ENCODE data around the gene KLK1. TPM values are rescaled to one million over a fixed set of nuclear protein-coding genes. Genes with fewer than 3 reads are reported as not detected.
"Not testable (repeated sequence)": the region's sequence is repeated elsewhere in the genome, so short reads cannot be mapped to it uniquely, and the experiment has no call there.

Gene KLK1
- total RNA-seq, 1 donor from 2014 or later, result 13.0 TPM

DNA sequence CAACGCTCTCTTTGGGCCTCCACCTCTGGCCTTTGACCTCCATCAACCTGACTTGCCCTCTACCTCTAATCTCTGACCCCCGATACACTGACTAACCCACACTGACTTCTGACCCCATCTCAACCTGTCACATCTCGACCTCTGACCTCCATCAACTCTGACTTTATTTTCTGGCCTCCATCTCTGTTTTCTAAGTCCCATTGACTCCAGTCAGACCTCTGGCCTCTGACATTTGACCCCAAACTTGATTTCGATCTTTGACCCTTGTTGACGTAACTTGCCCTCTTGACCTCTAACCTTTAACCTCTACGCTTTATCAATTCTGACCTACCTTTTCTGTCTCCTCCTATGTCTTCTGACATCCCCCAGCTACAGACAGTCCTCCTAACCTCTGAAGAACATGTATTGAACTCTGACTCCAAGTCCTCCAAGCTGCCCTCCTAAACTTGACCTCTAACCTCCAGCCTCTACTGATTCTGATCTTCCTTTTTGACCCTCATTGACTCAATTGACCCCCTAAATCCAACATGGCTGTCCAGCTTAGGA, 32.6 kb downstream of the KLK1 start:
- DNase-seq (no peak), ATAC-seq (ENCODE audit: low read depth) (no peak)
- Mint-ChIP-seq H3K27ac (no peak overlapping the region), H3K36me3 (ENCODE audit: low read depth) (peaks cover 4% of the 10 kb centered on the region), H3K4me1 (peaks cover 9% of the 10 kb centered on the region), H3K27me3 (no peaks in the 10 kb centered on the region), H3K4me3 (no peak overlapping the region), H3K9me3 (no peaks in the 10 kb centered on the region)
- ChIA-PET POLR2A (no interaction called here), CTCF (no interaction called here)
- intact Hi-C loops (cut with micrococcal nuclease), result no loop called here
- TF ChIP-seq, protein P1, sequence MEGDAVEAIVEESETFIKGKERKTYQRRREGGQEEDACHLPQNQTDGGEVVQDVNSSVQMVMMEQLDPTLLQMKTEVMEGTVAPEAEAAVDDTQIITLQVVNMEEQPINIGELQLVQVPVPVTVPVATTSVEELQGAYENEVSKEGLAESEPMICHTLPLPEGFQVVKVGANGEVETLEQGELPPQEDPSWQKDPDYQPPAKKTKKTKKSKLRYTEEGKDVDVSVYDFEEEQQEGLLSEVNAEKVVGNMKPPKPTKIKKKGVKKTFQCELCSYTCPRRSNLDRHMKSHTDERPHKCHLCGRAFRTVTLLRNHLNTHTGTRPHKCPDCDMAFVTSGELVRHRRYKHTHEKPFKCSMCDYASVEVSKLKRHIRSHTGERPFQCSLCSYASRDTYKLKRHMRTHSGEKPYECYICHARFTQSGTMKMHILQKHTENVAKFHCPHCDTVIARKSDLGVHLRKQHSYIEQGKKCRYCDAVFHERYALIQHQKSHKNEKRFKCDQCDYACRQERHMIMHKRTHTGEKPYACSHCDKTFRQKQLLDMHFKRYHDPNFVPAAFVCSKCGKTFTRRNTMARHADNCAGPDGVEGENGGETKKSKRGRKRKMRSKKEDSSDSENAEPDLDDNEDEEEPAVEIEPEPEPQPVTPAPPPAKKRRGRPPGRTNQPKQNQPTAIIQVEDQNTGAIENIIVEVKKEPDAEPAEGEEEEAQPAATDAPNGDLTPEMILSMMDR (IDR thresholded peaks at IDR 0.05), result no peak

DNA sequence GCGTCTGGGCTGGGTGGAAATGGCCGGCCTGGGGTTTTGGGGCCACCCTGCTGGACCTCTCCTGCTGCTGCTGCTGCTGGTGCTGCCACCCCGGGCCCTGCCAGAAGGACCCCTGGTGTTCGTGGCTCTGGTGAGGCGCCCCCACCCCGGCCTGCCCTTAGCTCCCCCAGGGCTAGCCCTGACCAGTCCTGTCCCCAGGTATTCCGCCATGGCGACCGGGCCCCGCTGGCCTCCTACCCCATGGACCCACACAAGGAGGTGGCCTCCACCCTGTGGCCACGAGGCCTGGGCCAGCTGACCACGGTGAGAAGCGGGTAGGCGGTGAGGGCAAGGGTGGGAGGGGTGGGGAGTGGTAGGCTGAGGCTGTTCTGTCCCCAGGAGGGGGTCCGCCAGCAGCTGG, 33.2 kb downstream of the KLK1 start, which contains the start of gene ACP4:
Gene ACP4, plus strand, starts transcription at position 20 of the 400 bp plus-strand sequence. Its CDS starts 0 bp downstream, at position 20.
- Mint-ChIP-seq H3K27me3 (no peaks in the 10 kb centered on the region), H3K4me1 (peaks cover 9% of the 10 kb centered on the region), H3K9me3 (no peaks in the 10 kb centered on the region), H3K4me3 (no peak within 1 kb of the TSS), H3K27ac (no peak within 1 kb of the TSS), H3K36me3 (ENCODE audit: low read depth) (peaks cover 3% of the 10 kb centered on the region)
- ATAC-seq (ENCODE audit: low read depth) (no peak), DNase-seq (no peak)
- CTCF ChIA-PET, result no interaction called here
- intact Hi-C loops (cut with micrococcal nuclease), result no loop called here
- TF ChIP-seq, protein P1 (IDR thresholded peaks at IDR 0.05), result no peak
- POLR2A ChIA-PET, result no interaction called here

DNA sequence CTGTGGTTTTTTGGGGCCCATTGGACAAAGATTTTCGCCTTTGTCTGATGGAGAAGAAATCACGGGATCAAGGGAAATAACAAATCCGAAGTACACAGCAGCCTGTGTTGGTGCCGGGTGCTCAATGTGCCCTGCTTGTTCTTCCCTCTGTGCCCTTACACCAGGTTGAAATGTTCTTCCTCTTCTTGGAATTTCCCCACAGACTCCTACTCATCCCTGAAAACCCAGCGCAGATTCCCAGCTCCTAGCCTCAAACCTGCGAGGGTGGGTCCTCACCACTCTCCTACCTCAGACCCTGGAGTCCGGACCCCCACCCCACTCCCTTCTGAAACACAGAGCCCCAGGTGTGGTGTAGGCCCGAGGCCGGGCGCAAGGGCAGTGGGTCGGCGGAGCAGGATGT, 38.3 kb downstream of the KLK1 start:
- TF ChIP-seq, protein P1 (IDR thresholded peaks at IDR 0.05), result no peak
- H3K36me3 Mint-ChIP-seq (ENCODE audit: low read depth), result no peaks in the 10 kb centered on the region
- H3K27me3 Mint-ChIP-seq, result peaks cover 21% of the 10 kb centered on the region
- CTCF ChIA-PET, result no interaction called here
- H3K4me3 Mint-ChIP-seq, result no peak overlapping the region
- H3K9me3 Mint-ChIP-seq, result no peaks in the 10 kb centered on the region
- DNase-seq (no peak), ATAC-seq (ENCODE audit: low read depth) (no peak)
- peaks cover 2% of the 10 kb centered on the region for H3K4me1 Mint-ChIP-seq
- intact Hi-C loops (cut with micrococcal nuclease), result no loop called here
- POLR2A ChIA-PET, result no interaction called here
- no peak overlapping the region for H3K27ac Mint-ChIP-seq

DNA sequence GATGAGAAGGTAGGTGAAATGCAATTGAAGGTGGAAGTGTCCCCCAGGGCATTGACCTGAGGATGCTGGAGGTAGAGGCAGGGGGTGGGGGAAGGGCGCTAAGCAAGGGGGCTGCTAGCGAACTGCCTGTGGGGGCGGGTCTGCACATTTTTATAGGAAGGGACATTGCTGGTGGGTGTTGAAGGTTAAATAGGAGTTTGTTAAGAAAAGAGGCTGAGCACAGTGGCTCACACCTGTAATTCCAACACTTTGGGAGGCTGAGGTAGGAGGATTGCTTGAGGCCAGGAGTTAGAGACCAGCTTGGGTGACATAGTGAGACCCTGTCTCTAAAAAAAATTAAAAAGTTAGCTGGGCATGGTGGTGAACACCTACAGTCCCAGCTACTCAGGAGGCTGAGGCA, 38.9 kb downstream of the KLK1 start:
- Mint-ChIP-seq H3K4me3 (no peak overlapping the region), H3K9me3 (no peaks in the 10 kb centered on the region), H3K4me1 (peaks cover 2% of the 10 kb centered on the region), H3K27ac (no peak overlapping the region), H3K36me3 (ENCODE audit: low read depth) (no peaks in the 10 kb centered on the region), H3K27me3 (peaks cover 26% of the 10 kb centered on the region)
- TF ChIP-seq, protein P1 (IDR thresholded peaks at IDR 0.05), result no peak
- ATAC-seq (ENCODE audit: low read depth) (no peak), DNase-seq (no peak)
- intact Hi-C loops (cut with micrococcal nuclease), result loop anchor here (5.0 kb wide), 1 partner anchor 177 kb away; no protein-coding TSS in a partner anchor
- ChIA-PET POLR2A (no interaction called here), CTCF (interaction anchor here (1.9 to 3.3 kb wide), 4 partner anchors 137 to 427 kb away, joined by 5 to 19 read pairs (median 12); no protein-coding TSS in a partner anchor)

DNA sequence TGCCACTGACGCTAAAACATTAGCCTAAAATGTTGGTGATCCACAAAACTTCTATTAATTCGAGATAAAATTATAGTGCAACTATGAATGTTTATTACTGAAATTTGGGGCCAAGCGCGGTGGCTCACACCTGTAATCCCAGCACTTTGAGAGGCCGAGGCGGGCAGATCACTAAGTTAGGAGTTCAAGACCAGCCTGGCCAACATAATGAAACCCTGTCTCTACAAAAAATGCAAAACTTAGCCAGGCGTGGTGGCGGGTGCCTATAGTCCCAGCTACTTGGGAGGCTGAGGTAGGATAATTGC, 39.8 kb downstream of the KLK1 start:
- not testable (repeated sequence) for ATAC-seq (ENCODE audit: low read depth); H3K4me1 Mint-ChIP-seq; H3K9me3 Mint-ChIP-seq; DNase-seq; H3K4me3 Mint-ChIP-seq; H3K27ac Mint-ChIP-seq; H3K36me3 Mint-ChIP-seq (ENCODE audit: low read depth)
- intact Hi-C loops (cut with micrococcal nuclease), result loop anchor here (1.0 to 5.0 kb wide), 7 partner anchors 78 to 531 kb away; no protein-coding TSS in a partner anchor
- ChIA-PET CTCF (interaction anchor here (0.7 to 3.3 kb wide), 5 partner anchors 138 to 426 kb away, joined by 3 to 19 read pairs (median 8); no protein-coding TSS in a partner anchor), POLR2A (interaction anchor here (0.7 kb wide), 1 partner anchor 427 kb away, joined by 3 read pairs; no protein-coding TSS in a partner anchor)
- peaks cover 35% of the 10 kb centered on the region for H3K27me3 Mint-ChIP-seq
